Stimulated activated CD4-positive, alpha-beta T cell treated with anti-CD3 and anti-CD28 coated beads, Interleukin-15, amount 100 ng/mL, for 48 hours (primary cell): ENCODE measurements around the gene CTTN.

Experiments used
- DNase-seq, 2 donors: peaks; one replicate each; pipeline ENCODE4 v3.0.0-alpha.2; 2020; ENCODE audit warnings: low read depth in 2 of 2

CTTN gene

DNA sequence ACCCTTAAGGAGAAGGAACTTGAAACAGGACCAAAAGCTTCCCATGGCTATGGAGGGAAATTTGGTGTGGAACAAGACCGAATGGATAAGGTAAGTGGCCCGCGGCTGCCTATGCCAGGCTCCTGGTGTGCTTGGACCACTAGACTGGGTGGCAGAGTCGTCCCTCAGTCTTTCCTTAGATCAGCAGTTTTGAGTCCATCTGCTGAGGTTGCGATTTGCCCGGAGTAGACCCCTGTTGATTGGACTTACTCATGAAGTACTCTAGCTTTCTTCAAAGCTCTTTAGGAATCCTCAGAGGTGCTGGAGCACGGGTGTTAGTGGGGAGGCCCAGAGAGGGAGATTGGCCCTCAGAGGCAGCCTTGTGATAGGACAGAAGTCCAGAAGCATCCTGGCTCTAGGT, 11.5 kb downstream of the CTTN start:
- no peak for DNase-seq

DNA sequence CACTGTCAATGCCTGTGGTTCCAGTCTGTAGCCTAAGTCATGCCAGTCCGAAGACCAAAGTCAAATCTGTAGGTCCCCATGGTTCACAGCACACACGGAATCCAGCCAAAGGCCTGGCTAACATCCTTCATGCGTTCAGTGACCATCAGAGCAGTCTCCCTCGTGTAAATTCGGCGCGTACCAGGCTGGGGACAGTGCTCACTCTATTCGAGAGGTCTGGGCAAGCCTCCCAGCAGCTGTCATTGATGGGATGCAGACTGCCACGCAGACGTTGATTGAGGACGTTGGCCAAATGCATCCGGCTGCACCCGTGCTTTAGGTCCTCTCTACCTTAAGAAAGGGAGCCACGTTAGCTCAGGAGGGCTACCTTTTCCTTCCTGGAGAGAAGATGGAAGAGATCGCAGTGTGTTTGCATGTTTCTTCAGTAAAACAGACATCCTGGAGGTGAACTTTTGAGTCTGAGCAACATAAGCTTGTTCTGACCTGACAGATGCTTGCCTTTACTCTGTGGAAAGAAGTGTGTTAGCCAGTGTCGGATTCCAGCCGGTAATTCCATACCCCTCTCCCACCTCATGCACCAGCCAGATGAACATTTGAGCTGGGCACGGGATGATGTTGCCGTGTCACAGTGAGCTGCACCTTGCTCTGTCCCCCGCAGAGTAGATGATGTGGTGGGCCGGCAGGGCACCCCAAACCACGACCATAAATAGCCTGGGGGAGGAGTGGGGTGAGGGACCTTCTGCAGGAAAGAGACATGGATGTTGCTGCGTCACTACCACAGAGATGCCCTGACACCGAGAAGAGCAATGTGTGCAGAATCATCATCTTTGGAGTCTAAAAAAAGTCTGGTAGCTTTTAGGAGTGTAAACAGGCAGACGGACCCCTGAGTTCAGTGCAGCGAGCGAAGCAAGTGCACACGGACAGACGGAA, 12.2 kb downstream of the CTTN start:
- no peak for DNase-seq

- DNase-seq: no peak
Measured at GRCh38 chr11:70411713-70412452, 13.6 kb downstream of the CTTN start.

DNA sequence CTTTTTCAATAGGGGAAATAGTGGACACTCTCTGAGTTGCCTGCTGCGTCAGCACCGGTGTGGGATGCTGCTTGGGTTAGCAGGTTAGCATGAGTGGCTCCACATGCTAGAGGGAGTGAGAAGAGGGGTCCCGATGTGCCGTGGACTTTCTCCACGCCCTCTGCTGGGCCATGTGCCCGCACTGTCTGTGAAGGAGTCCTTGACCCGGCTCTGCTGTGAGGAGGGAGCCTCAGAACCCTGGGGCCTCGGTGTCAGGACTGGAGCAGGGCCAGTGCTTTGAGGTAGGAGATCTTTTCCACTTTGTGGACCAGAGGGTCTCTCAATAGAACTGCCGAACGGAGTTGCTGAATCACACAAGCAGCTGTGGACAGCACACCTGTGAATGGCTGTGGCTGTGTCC, 14.8 kb downstream of the CTTN start:
- no peak for DNase-seq

DNA sequence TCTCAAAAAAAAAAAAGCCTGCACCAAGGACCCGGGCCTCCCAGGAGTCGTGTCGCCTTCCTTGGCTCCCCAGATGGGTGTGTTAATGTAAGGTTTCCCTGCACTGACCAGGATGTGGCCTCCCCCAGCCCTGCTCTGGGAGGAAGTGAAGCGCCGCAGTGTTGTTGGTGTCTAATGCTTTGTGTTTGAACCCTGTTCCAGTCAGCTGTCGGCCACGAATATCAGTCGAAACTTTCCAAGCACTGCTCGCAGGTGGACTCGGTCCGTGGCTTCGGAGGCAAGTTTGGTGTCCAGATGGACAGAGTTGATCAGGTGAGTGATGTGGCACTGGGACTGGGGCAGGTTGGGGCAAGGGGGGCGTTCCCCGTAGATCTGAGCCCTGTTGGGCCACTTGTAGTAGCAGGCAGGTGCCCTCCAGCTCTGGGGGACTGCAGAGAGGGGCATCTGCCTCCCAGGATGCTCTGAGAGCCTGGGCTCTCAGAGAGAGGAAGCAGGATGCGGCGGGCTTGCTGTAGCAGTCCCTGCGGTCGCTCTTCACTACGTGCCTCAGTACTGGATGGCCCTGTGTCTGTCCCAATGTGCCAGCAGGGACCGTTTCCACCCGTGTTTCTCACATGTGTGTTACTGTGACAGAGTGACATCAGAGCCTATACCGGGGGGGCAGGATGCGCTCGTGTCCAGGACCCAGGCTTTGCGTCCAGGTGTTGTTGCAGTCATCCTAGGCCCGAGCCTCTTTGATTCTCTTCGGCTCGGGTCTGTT, 16.2 kb downstream of the CTTN start:
- no peak for DNase-seq

DNA sequence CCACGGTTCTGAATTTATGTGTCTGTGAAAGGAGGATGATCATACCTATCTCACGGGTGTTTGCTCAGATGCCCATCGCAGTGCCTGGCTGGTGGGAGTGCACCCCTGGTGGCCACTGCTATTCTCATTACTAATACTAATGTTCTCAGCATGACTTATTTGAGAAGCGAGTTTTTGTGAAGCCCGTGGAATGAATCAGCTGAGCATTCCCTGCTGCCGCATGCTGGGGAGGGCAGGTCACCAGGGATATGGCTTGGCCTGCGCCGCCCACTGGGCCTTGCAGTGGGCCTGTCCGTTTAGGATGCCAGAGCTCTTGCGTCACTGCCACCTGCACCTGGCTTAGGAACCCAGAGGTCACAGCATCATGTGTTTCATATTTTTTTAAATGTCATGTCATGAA, 16.9 kb downstream of the CTTN start:
- DNase-seq: no peak

DNA sequence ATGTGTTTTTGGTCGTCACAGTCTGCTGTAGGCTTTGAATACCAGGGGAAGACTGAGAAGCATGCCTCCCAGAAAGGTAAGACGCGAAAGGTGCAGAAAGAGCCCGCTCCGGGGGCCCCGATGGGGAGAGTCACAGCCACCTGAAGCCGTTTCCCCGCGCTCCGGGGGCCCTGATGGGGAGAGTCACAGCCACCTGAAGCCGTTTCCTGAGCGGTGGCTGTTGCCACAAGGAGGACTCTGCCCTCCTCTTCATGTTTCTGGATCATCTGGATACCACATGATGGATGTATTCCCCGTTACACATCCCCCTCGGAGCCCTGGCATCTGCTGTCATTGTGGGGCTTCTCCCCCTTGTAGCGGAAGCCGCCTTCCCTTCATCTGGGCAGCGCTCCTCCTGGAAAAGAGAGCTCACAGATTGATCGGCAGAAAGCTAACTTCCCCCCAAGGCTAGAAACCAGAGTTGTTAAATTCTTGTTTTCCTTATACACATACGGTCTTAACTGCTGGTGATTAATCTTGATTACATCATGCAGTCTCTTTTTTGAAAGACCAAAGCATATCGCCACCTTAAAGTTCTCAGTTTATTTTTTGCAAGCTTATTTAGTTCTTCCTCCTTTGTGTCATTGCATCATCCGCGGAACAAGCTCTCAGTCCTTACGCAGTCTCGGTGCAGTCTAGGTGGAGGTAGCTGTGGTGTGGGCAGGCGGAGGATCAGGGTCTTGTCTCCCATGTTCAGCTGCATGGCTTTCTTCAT, 17.5 kb downstream of the CTTN start:
- no peak for DNase-seq

- DNase-seq: no peak
Measured at GRCh38 chr11:70416881-70417280, 18.6 kb downstream of the CTTN start.

GRCh38 chr11:70418130-70418529, 19.8 kb downstream of the CTTN start:
- DNase-seq: no peak

- no peak for DNase-seq
Measured at GRCh38 chr11:70419307-70420007, 21.1 kb downstream of the CTTN start.

DNA sequence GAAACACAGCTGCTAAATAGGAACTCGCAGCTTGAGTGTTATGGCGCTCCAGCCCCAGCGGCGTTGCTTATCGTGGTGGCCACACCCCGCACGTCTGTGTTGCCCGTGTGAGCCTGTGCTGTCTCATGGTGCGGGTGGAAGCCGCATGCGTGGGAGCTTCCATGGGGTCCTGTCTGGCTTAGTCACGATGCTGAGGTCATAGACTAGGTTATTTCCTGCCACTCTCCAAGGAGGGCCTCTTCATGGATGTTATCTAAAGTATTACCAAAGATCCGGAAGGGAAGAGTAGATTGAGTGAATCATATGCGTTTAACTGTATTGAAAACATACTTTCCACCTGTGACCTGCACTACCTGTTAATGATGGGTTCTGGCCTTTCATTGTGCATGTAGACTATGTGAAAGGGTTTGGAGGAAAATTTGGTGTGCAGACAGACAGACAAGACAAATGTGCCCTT, 21.7 kb downstream of the CTTN start:
- no peak for DNase-seq

- DNase-seq: no peak
Measured at GRCh38 chr11:70420496-70420895, 22.2 kb downstream of the CTTN start.

GRCh38 chr11:70421123-70421522, 22.8 kb downstream of the CTTN start:
- no peak for DNase-seq

- DNase-seq: no peak
Measured at GRCh38 chr11:70422692-70423522, 24.6 kb downstream of the CTTN start.

- DNase-seq: peak in 1 of 2 donors; percentile 23
Measured at GRCh38 chr11:70423523-70424505, 25.5 kb downstream of the CTTN start.

GRCh38 chr11:70424765-70425344, 26.5 kb downstream of the CTTN start:
- no peak for DNase-seq

- no peak for DNase-seq
Measured at GRCh38 chr11:70427436-70427835, 29.1 kb downstream of the CTTN start.

DNA sequence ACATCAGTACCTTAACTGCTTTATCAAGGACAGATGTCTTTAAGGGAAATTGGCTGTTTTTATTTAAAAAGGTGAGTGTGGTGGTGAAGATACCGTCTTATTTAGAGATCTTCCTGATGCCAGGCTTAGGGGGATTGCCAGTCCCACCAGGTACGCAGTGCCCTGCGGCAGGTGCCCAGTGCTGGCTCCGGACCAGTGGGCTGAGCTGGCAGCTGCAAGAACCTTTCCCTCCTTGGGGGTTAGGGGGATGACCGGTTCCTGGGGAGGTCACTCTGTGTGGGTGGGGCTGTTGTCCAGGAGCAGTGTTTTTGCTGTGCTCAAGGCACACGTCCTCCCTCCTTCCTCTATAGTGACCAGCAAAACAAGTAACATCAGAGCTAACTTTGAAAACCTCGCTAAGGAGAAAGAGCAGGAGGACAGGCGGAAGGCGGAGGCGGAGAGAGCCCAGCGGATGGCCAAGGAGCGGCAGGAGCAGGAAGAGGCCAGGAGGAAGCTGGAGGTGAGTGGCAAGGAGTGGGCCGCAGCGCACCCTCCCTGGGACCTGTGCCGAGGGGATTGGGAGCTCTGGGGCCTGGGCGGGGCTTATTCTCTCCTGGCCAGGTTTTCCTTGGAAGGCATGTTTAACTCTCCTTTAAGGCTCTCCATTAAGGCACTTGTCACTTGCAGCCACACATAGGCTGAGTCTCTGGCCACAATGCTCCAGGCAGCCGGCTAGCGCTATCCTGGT, 30.5 kb downstream of the CTTN start:
- no peak for DNase-seq
